Neuronal stem cell (in vitro differentiated cells): Measurements from ENCODE around the gene BMP6.

Source experiments
- DNase-seq: peaks from one replicate; pipeline ENCODE4 v3.0.0-alpha.2; 2013; ENCODE audit warnings: low spot score
- H2AFZ ChIP-seq: one replicate; pipeline ENCODE4 v1.6.1; 2013; ENCODE audit warnings: mild to moderate bottlenecking, low read length, inconsistent platforms
- H2AK5ac ChIP-seq: 2 replicates; pipeline ENCODE4 v1.6.1; 2013; ENCODE audit warnings: low read depth, mild to moderate bottlenecking, inconsistent platforms, low read length, moderate library complexity, mixed read lengths
- H2BK120ac ChIP-seq: 2 replicates; pipeline ENCODE4 v1.6.1; 2013; ENCODE audit warnings: low read depth, mild to moderate bottlenecking, inconsistent platforms, low read length, moderate library complexity, mixed read lengths
- H2BK12ac ChIP-seq: one replicate; pipeline ENCODE4 v1.6.1; 2013; ENCODE audit warnings: low read length, inconsistent platforms
- H2BK15ac ChIP-seq: 2 replicates; pipeline ENCODE4 v1.6.1; 2013; ENCODE audit warnings: mild to moderate bottlenecking, low read length, inconsistent platforms, mixed read lengths
- H2BK5ac ChIP-seq: one replicate; pipeline ENCODE4 v1.6.1; 2013; ENCODE audit warnings: inconsistent platforms, mild to moderate bottlenecking, low read length, moderate library complexity
- H3K14ac ChIP-seq: one replicate; pipeline ENCODE4 v1.6.1; 2013; ENCODE audit warnings: low read length, inconsistent platforms
- H3K18ac ChIP-seq: 2 replicates; pipeline ENCODE4 v1.6.1; 2013; ENCODE audit warnings: low read length, inconsistent platforms
- H3K23ac ChIP-seq: 2 replicates; pipeline ENCODE4 v1.6.1; 2013; ENCODE audit warnings: low read depth, mild to moderate bottlenecking, mixed read lengths, low read length, inconsistent platforms; ENCODE audit not compliant: poor library complexity
- H3K27ac ChIP-seq: replicated peaks from 3 replicates; pipeline ENCODE4 v1.5.1; 2013; ENCODE audit warnings: low read length, inconsistent platforms
- H3K27me3 ChIP-seq, 3 experiments: 2 replicates each; pipeline ENCODE4 v1.6.1; 2013; ENCODE audit warnings: low read length in 3 of 3, mild to moderate bottlenecking in 2 of 3, inconsistent platforms in 1 of 3, low read depth in 1 of 3, mixed read lengths in 1 of 3, moderate library complexity in 1 of 3; ENCODE audit not compliant: control insufficient read depth in 3 of 3, insufficient read depth in 3 of 3
- H3K36me3 ChIP-seq, 2 donors: replicated peaks in 1 of 2; 2 replicates each; pipeline ENCODE4 v1.6.1; 2013; ENCODE audit warnings: low read length in 2 of 2; ENCODE audit not compliant: control insufficient read depth in 2 of 2, insufficient read depth in 2 of 2
- H3K4ac ChIP-seq: 2 replicates; pipeline ENCODE4 v1.6.1; 2013; ENCODE audit warnings: inconsistent platforms, mild to moderate bottlenecking, low read length, moderate library complexity
- H3K4me1 ChIP-seq, 2 donors: 1 replicate in 1 of 2; 2 replicates in 1 of 2; pipeline ENCODE4 v1.6.1; 2013; ENCODE audit warnings: low read length in 2 of 2, low read depth in 1 of 2; ENCODE audit not compliant: control insufficient read depth in 2 of 2, insufficient read depth in 1 of 2
- H3K4me2 ChIP-seq: one replicate; pipeline ENCODE4 v1.6.1; 2013; ENCODE audit warnings: mild to moderate bottlenecking, low read length, inconsistent platforms; ENCODE audit not compliant: insufficient read depth, poor library complexity, severe bottlenecking
- H3K4me3 ChIP-seq, 2 donors: 2 replicates each; pipeline ENCODE4 v1.5.1; 2013; ENCODE audit warnings: low read length in 2 of 2, mild to moderate bottlenecking in 2 of 2, inconsistent platforms in 1 of 2, moderate library complexity in 1 of 2
- H3K79me1 ChIP-seq: one replicate; pipeline ENCODE4 v1.6.1; 2013; ENCODE audit warnings: low read depth, mild to moderate bottlenecking, inconsistent platforms, low read length, moderate library complexity
- H3K9ac ChIP-seq: one replicate; pipeline ENCODE4 v1.6.1; 2013; ENCODE audit warnings: mild to moderate bottlenecking, low read depth, low read length, inconsistent platforms; ENCODE audit not compliant: poor library complexity
- H3K9me3 ChIP-seq, 2 donors: replicated peaks in 1 of 2; 2 replicates each; pipeline versions ENCODE3 to v1.6.1; 2013; ENCODE audit warnings: low read length in 2 of 2, mild to moderate bottlenecking in 2 of 2, inconsistent platforms in 1 of 2, low read depth in 1 of 2, mixed read lengths in 1 of 2, moderate library complexity in 1 of 2; ENCODE audit not compliant: control insufficient read depth in 2 of 2, insufficient read depth in 1 of 2
- H4K8ac ChIP-seq: one replicate; pipeline ENCODE4 v1.6.1; 2013; ENCODE audit warnings: low read depth, mild to moderate bottlenecking, inconsistent platforms, low read length, moderate library complexity
- H4K91ac ChIP-seq: one replicate; pipeline ENCODE4 v1.6.1; 2013; ENCODE audit warnings: low read length, low read depth, mild to moderate bottlenecking, inconsistent platforms; ENCODE audit not compliant: poor library complexity
- WGBS, 2 donors: extraction: QIAGEN DNeasy Blood & Tissue Kit; methylation state at CpG; one replicate each; pipeline ENCODE4 v1.1.7; 2013; ENCODE audit warnings: missing lambda C conversion rate in 2 of 2, mixed read lengths in 1 of 2; ENCODE audit not compliant: insufficient read length in 2 of 2, insufficient replicate concordance in 1 of 2; ENCODE audit errors: extremely low coverage in 2 of 2; 5-methylcytosine and 5-hydroxymethylcytosine counted together

The BMP6 gene

GRCh38 chr6:7719364-7719850 is 6.5 kb upstream of the BMP6 start:
- no peaks in the 10 kb centered on the region for H3K79me1 ChIP-seq
- H2AFZ ChIP-seq: no peak overlapping the region
- no peak overlapping the region for H2BK12ac ChIP-seq
- no peak overlapping the region for H3K27ac ChIP-seq
- DNase-seq: no peak
- no peak overlapping the region for H2AK5ac ChIP-seq
- no peaks in the 10 kb centered on the region for H3K36me3 ChIP-seq
- H3K4me1 ChIP-seq: no peaks in the 10 kb centered on the region
- WGBS, 2 donors: no CpG with 5 or more reads among the region's 6 CpGs
- no peak overlapping the region for H3K4me3 ChIP-seq
- H4K8ac ChIP-seq: no peak overlapping the region
- no peak overlapping the region for H3K23ac ChIP-seq
- H3K9me3 ChIP-seq: peaks cover 0 to 2% of the 10 kb centered on the region in 2 donors
- no peak overlapping the region for H3K14ac ChIP-seq
- no peak overlapping the region for H2BK5ac ChIP-seq
- no peak overlapping the region for H2BK120ac ChIP-seq
- no peak overlapping the region for H3K4ac ChIP-seq
- peaks cover 3 to 32% (median 11%) of the 10 kb centered on the region in 3 experiments for H3K27me3 ChIP-seq
- no peak overlapping the region for H4K91ac ChIP-seq
- no peak overlapping the region for H2BK15ac ChIP-seq
- H3K18ac ChIP-seq: no peak overlapping the region
- no peak overlapping the region for H3K4me2 ChIP-seq
- H3K9ac ChIP-seq: no peak overlapping the region

DNA sequence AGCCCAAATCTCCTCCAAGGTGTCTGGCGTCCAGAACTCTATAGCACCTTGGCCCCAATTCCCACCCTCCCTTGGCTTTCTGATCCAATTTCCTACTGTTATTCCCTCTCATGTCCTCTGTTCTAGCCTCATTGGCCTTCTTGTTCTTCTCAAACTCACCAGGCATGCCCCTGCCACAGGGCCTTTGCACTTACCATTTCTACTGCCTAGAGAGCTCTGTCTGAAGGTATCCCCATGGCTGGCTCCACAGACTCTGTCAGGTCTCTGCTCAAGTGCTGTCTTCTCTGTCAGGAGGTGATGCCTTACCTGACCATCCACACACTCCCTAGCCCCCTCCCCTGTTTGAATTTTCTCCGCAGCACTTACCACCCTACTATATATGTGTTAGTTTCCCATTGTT is 5.6 kb upstream of the BMP6 start:
- Histone ChIP-seq H3K4me3 (no peak overlapping the region), H3K27me3 (peaks cover 3 to 42% (median 21%) of the 10 kb centered on the region in 3 experiments), H2BK15ac (no peak overlapping the region), H3K79me1 (no peaks in the 10 kb centered on the region), H2AK5ac (no peak overlapping the region), H2AFZ (no peak overlapping the region), H2BK120ac (no peak overlapping the region), H3K18ac (no peak overlapping the region), H3K36me3 (no peaks in the 10 kb centered on the region), H3K23ac (no peak overlapping the region), H2BK12ac (no peak overlapping the region), H3K4me2 (no peak overlapping the region), H3K4me1 (no peaks in the 10 kb centered on the region), H3K9ac (no peak overlapping the region), H2BK5ac (no peak overlapping the region), H3K27ac (no peak overlapping the region), H3K4ac (no peak overlapping the region), H4K91ac (no peak overlapping the region), H3K14ac (no peak overlapping the region), H3K9me3 (peaks cover 0 to 2% of the 10 kb centered on the region in 2 donors), H4K8ac (no peak overlapping the region)
- WGBS, 2 donors: no CpG with 5 or more reads among the region's 2 CpGs
- DNase-seq: no peak

- Histone ChIP-seq H3K18ac (no peak overlapping the region), H3K36me3 (no peaks in the 10 kb centered on the region), H2AK5ac (no peak overlapping the region), H3K9ac (no peak overlapping the region), H3K27me3 (peaks cover 8 to 55% (median 29%) of the 10 kb centered on the region in 3 experiments), H3K23ac (no peak overlapping the region), H4K8ac (no peak overlapping the region), H2BK12ac (no peak overlapping the region), H3K27ac (no peak overlapping the region), H3K79me1 (no peaks in the 10 kb centered on the region), H3K14ac (no peak overlapping the region), H2BK15ac (no peak overlapping the region), H3K4me1 (peaks cover 0 to 1% of the 10 kb centered on the region in 2 donors), H3K4me2 (no peak overlapping the region), H2BK120ac (no peak overlapping the region), H3K4ac (no peak overlapping the region), H4K91ac (no peak overlapping the region), H3K4me3 (no peak overlapping the region), H3K9me3 (peaks cover 0 to 2% of the 10 kb centered on the region in 2 donors), H2BK5ac (no peak overlapping the region), H2AFZ (no peak overlapping the region)
- no CpG with 5 or more reads among the region's 3 CpGs for WGBS, 2 donors
- no peak for DNase-seq
Observed at GRCh38 chr6:7721649-7722048, 4.2 kb upstream of the BMP6 start.

DNA sequence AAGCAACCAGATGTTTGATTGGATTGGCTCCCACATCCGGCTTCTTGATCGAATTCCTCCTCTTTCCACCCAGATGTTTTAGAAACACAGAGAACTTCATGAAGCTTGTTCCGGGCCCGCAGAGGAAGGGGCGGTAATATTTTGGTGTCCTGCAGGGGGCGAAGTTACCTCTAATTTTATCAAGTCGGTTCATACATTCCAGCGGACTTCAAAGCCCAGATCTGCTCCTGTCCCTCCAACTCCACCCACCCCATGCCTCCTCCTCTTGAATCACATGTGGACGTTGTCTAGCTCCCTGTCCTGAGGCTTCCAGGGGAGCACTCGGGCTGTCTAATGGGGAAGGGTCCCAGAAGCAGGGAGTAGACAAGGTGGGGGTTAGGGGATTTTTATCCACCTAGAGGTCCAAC is 2.9 kb upstream of the BMP6 start:
- H3K9ac ChIP-seq: no peak overlapping the region
- no peaks in the 10 kb centered on the region for H3K36me3 ChIP-seq
- H2BK5ac ChIP-seq: no peak overlapping the region
- peaks cover 0 to 2% of the 10 kb centered on the region in 2 donors for H3K9me3 ChIP-seq
- no peak overlapping the region for H2BK15ac ChIP-seq
- peak; percentile 65 for DNase-seq
- no peak overlapping the region for H3K27ac ChIP-seq
- no peak overlapping the region for H3K4ac ChIP-seq
- H2BK120ac ChIP-seq: no peak overlapping the region
- H3K79me1 ChIP-seq: no peaks in the 10 kb centered on the region
- no peak overlapping the region for H2BK12ac ChIP-seq
- no peak overlapping the region for H4K91ac ChIP-seq
- no peak overlapping the region for H3K18ac ChIP-seq
- no peak overlapping the region for H4K8ac ChIP-seq
- peaks cover 19 to 67% (median 43%) of the 10 kb centered on the region in 3 experiments for H3K27me3 ChIP-seq
- peak overlapping the region; percentile 44 for H2AFZ ChIP-seq
- peaks cover 1 to 7% of the 10 kb centered on the region in 2 donors for H3K4me1 ChIP-seq
- H3K4me2 ChIP-seq: no peak overlapping the region
- no peak overlapping the region for H3K23ac ChIP-seq
- WGBS, 2 donors: no CpG with 5 or more reads among the region's 10 CpGs
- H3K4me3 ChIP-seq: no peak overlapping the region
- H3K14ac ChIP-seq: no peak overlapping the region
- H2AK5ac ChIP-seq: no peak overlapping the region
